HG03457 (cell line): ENCODE data around the gene SURF6.
A peak's percentile ranks its signal among the peaks of the same experiment; 100 is the strongest.
"Not testable (repeated sequence)": the region's sequence is repeated elsewhere in the genome, so short reads cannot be mapped to it uniquely, and the experiment has no call there.

Experiments
- ATAC-seq: cut with Tn5 transposase; IDR thresholded peaks from one replicate; pipeline ENCODE4 v1.9.1; 2021; ENCODE audit warnings: moderate number of reproducible peaks; ENCODE audit not compliant: unreplicated experiment

The SURF6 gene

GRCh38 chr9:133335924-133336811 lies at the start of gene SURF6:
Gene SURF6, minus strand, starts transcription at chr9:133336188. Its CDS starts 56 bp downstream, at chr9:133336132.
- peak; percentile 67 for ATAC-seq

DNA sequence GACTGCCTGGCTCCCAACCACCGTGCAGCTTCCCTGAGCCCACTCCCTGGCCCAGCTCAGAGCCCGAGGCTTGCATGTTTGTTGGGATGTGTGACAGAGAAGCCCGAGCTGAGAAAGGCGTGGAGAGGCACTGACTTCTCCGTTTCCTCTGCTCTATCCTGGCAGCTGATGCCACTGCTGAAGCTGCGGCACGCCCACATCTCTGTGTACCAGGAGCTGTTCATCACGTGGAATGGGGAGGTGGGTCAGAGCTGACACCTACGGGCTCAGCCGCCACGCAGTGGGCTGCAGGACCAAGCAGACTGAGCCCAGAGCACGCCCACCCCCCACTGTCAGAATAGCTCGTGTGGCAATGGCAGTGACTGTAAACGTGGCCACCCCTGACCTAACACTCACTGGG lies 49.5 kb upstream of the SURF6 start:
- ATAC-seq: no peak

DNA sequence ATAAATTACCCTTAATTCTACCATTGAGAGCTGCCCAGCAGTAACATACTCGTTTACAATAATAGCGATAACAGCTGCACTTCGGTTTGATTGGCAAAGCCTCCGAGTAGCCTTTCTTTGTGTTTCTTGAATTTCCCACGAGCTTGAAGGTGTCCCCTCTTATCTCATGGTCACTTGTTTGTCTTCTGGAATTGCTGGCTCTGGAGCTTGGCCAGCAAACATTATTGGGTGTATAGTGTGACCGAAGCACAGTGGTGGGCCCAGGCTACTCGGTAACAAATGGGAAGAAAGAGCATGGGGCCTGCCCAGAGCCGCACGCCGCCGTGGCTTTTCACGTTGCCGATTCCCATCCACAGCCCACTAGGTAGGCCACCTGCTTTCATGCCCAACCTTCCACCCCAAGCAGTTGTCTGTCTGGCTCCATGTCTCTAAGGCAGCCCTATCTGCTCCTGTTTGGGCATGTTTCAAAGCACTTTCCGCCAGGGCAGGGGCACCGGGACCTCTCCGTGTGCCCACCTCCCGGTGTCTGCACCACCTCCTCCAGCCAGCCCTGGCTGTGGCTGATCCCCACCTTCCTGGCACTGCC lies 48.8 kb upstream of the SURF6 start:
- ATAC-seq: no peak

GRCh38 chr9:133383438-133383837 lies 47.5 kb upstream of the SURF6 start:
- ATAC-seq: no peak

DNA sequence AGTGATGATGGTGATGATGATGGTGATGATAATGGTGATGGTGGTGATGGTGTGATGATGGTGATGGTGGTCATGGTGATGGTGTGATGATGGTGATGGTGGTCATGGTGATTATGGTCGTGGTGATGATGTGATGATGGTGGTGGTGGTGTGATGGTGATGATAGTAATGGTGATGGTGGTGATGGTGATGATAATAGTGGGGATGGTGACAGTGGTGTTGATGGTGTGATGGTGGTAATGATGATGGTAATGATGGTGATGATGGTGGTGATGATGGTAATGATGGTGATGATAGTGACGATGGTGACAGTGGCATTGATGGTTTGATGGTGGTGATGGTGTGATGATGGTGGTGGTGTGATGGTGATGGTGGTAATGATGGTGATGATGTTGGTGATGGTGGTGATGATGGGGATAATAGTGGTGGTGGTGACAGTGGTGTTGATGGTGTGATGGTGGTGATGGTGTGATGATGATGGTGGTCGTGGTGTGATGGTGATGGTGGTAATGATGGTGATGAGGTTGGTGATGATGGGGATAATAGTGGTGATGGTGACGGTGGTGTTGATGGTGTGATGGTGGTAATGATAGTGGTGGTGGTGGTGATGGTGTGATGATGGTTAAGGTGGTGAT lies 46.6 kb upstream of the SURF6 start:
- no peak for ATAC-seq

DNA sequence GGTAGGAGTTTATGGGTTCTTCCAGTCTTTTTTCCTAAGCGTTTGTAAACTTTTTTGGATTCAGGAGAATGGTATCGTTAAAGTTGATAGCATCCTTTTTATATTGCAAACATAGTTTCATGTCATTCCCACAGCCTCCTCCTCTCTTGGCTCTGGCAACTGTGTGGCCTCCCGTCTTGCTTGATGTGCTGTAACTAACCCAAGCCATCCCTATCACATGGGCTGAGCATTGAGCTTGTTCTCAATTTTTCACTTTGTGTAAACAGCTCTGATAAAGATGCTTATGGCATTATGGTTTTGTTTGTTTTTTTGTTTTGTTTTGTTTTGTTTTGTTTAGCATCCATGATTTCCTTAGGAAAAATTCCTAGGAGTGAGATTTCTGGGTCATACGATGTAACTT lies 44.7 kb upstream of the SURF6 start:
- ATAC-seq: no peak

- ATAC-seq: no peak
Observed at GRCh38 chr9:133379153-133380086, 43.4 kb upstream of the SURF6 start.

DNA sequence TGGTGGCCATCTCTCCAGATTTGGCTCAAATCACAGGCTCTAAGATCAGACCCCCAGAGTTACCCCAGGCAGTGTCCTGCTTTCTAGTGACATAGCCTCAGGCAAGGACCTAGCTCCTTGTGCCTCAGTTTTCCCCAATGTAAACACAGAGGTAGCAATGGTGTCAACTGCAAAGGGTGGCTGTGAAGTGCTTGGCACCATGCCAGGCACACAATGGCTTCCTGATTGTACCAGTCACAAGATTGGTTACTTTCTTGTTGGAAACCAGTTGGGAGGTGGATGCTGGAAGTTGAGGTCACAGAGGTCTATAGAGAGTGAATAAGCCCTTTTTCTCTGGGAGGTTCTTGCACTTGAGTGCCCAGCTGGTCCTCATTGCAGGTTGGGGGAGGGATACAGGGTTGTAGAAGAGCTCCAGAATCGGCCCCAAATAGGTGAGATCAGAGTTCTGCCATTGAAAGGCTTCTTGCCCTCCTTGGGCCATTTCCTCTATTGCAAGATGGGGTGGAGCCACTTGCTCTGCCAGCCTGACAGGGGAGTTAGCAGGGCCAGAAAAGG lies 42.5 kb upstream of the SURF6 start:
- no peak for ATAC-seq

GRCh38 chr9:133377721-133378216 lies 41.8 kb upstream of the SURF6 start:
- no peak for ATAC-seq

GRCh38 chr9:133377280-133377679 lies 41.3 kb upstream of the SURF6 start:
- not testable (repeated sequence) for ATAC-seq

DNA sequence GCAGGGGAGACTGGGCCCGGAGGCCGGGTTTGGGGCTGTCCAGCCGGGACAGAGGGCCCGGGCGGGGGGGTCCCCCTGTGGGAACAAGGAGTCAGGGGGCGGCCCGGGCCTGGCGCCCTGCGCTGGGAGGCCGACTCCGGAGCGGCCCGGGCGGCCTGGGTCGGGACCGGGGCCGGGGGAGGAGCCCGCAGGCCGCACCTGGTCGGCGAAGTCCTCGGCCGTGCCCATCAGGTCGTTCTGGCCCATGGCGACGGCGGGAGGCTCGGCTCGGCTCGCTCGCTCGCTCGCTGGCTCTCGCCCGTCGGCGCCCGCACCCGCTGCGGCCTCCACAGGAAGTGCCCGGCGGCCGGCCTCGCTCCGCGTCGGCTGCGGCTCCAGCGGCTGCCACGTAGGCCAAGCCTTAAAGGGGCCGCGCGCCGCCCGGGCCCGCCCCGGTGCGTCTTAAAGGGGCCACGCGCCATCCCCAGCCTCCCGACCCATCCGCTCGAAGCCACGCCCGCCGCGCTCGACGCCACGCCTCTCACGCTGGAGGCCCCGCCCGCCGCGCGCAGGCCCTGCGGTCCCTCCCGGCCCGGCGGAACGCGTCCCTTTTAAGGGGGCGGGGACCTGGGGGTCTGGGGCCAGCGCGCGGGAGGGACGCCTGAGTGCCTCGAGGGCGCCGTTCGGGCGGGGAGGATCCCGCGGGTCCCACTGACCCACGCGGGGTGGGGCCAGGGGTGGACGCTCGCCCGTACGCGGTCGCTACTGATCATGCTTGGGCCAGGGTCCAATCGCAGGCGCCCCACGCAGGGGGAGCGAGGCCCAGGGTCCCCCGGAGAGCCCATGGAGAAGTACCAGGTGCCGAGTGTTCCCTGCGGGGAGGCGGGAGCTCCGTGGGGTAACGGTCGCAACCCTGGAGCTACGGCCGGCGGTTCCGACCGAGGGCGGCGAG lies 40.0 kb upstream of the SURF6 start, which contains the start of the genes STKLD1 and SURF4:
STKLD1 (plus strand) TSS at position 643 of the 931 bp plus-strand sequence; CDS start at position 751, 108 bp downstream.
SURF4 (minus strand) TSS at position 337 of the 931 bp plus-strand sequence; CDS start at position 246, 91 bp downstream.
- peak; percentile 77 for ATAC-seq

GRCh38 chr9:133375116-133375723 lies 39.2 kb upstream of the SURF6 start:
- peak; percentile 7 for ATAC-seq

DNA sequence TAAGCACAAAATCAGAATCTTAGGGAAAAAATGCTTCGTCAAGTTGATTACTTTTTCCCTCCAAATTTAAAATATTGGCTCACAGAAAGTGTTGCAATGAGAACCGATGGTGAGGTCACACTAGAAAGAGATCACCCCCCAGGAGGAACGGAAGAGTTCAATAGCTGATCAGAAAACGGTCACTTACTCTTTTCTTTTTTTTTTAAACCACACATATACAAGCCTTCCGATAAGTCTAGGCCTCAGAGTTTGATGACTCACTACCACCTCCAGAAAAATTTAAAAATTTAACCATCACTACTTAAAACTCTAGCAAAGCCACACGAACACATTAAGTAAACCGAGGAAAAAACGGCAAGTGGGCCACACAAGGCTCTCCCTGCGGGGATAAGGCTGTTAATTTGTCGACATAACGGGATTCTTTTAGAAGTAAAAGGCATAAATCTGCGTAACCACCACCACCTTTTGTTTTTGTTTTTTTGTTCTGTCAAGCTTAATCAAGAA lies 38.7 kb upstream of the SURF6 start:
- no peak for ATAC-seq

DNA sequence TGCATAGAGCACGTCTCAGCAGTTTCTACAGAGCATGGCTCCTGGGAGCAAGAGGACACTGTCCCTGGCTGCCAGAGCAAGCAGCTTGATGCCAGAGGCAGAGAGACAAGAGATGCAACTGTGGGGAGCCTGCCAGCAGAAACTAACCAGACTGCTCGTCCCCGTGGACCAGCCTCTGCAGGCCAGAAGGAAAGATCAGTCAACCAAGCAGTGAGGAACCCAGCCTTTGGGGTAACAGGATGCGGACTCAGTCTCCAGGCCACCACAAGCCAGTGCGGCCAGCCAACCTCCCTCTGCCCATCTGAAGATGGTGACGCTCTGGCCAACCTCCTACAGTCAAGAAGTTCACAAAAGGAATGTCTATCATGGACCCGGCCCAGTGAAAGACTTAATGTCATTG lies 36.2 kb upstream of the SURF6 start:
- ATAC-seq: no peak

DNA sequence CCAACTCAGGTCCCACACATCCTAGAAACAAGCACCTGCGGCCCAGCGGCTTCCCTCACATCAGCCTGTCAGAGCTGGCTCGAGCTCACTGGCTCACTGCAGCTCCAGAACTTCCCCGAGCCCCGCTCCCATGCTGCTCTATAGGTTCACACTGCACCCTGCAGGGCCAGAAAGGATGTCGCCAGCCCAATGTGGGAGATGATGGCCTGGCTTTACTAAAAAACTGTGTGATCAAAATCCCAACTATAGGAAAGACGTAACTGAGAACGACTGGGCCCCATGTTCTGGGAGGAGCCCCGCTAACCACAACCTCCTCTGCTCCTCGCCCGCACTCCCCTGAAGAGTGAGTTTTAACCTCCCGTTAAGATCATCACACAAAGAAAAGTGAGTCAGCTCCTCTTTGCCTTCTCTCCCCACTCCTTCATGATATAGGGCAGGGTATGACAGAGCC lies 35.3 kb upstream of the SURF6 start:
- ATAC-seq: no peak

DNA sequence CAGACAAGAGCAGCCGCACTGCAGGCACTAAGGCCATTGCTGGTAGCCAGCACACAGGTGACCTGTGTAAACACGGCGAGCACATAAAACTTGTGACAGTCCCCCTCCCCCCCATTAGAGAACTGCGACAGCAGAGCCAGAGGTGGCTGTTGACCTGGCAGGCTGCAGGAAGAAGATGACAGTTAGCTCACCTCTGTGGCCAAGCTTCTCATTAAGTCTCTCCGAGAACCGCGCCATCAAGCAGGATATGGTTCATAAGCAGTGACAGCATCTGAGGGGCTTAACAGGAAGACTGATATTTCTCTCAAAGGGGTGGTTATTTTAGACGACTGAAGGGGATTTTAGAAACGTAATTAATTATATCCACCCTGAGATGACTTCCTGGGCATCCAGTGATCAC lies 34.7 kb upstream of the SURF6 start:
- no peak for ATAC-seq

DNA sequence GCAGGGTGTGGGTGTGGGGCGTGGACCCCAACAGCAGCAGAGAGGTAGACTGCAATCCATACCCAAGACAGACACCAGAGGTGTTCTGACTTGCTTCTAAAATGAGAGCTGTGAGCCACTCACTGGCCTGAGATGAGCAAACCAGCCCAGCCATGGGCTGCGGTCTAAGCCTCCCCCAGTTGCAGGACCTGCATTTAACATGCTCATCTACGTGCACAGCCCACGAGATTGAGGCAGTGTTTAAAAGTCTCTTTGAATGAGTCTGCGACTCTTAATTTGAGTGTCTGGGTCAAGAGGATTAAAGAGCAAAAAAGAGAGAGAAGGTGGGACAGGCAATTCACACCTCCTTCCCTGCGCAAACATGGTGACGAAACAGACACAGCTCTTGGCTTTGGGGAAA lies 33.9 kb upstream of the SURF6 start:
- no peak for ATAC-seq

- ATAC-seq: no peak
Observed at GRCh38 chr9:133369422-133369821, 33.4 kb upstream of the SURF6 start.
